A549 (cell line): ENCODE data around the gene TYW1B.

Experiments
- CBX2 ChIP-seq: fragments of 200-600 bp; sonication (generic); IDR thresholded peaks from 2 replicates; pipeline ENCODE4 v1.6.1; 2016; ENCODE audit warnings: low read depth, mild to moderate bottlenecking, borderline replicate concordance
- CTCF ChIP-seq: fragments of >200 bp; sonication (Bioruptor Twin); formaldehyde crosslinking; IDR thresholded peaks from 3 replicates; pipeline ENCODE4 v1.5.1; 2016
- EP300 ChIP-seq, 2 experiments: fragments of >200 bp; sonication (Bioruptor Twin); formaldehyde crosslinking; IDR thresholded peaks; 2 replicates in 1 of 2; 3 replicates in 1 of 2; pipeline ENCODE4 v1.6.1; 2016 to 2017
- JUN ChIP-seq, 2 experiments: fragments of >200 bp; sonication (Bioruptor Twin); formaldehyde crosslinking; IDR thresholded peaks; 2 replicates in 1 of 2; 3 replicates in 1 of 2; pipeline ENCODE4 v1.6.1; 2016 to 2017
- KDM1A ChIP-seq: fragments of 200-600 bp; sonication (generic); IDR thresholded peaks from 2 replicates; pipeline ENCODE4 v1.6.1; 2016; ENCODE audit warnings: low read depth, mild to moderate bottlenecking
- RAD21 ChIP-seq, 2 experiments: fragments of >200 bp in 1 of 2; sonication (Bioruptor Twin) in 1 of 2; formaldehyde crosslinking in 1 of 2; IDR thresholded peaks in 1 of 2; conservative IDR thresholded peaks in 1 of 2; 2 replicates in 1 of 2; 3 replicates in 1 of 2; pipeline ENCODE4 v1.6.1; 2012 to 2018; ENCODE audit warnings: inconsistent platforms in 1 of 2
- SREBF2 ChIP-seq: fragments of 450-650 bp; IDR thresholded peaks from 2 replicates; pipeline ENCODE4 v1.6.1; 2014; ENCODE audit warnings: mild to moderate bottlenecking, moderate library complexity

GRCh38 chr7:72785166-72785955 is 42.6 kb downstream of the TYW1B start:
- TF ChIP-seq CTCF = no peak
- no peak for TF ChIP-seq KDM1A
- TF ChIP-seq CBX2 = no peak
- no peak for TF ChIP-seq RAD21 (conservative IDR thresholded peaks at IDR 0.05 in 1 of 2, IDR thresholded peaks at IDR 0.05 in 1 of 2)
- TF ChIP-seq EP300 (IDR thresholded peaks at IDR 0.05) = no peak
- no peak for TF ChIP-seq JUN (IDR thresholded peaks at IDR 0.05)
- no peak for TF ChIP-seq SREBF2
